GM12892 (cell line): ENCODE data around the gene GPSM3.
"Not testable (repeated sequence)": the region's sequence is repeated elsewhere in the genome, so short reads cannot be mapped to it uniquely, and the experiment has no call there.

Experiments
- POLR2A ChIP-seq: IDR thresholded peaks from 2 replicates; pipeline ENCODE4 v1.6.1; 2011; ENCODE audit warnings: low read depth, low read length, control low read depth
- POLR2AphosphoS5 ChIP-seq: IDR thresholded peaks from 2 replicates; pipeline ENCODE4 v1.6.1; 2011; ENCODE audit warnings: low read depth, low read length, control low read depth

- not testable (repeated sequence) for TF ChIP-seq POLR2AphosphoS5, POLR2A
Observed at GRCh38 chr6:32193096-32193495, 653 bp upstream of the GPSM3 start.
